OCI-LY1 (cell line): ENCODE data around the gene CARD8.

ENCODE experiments used
- H2AFZ ChIP-seq: fragments of 200-600 bp; sonication (generic), shearing (Covaris generic); 2 replicates; pipeline ENCODE4 v1.6.0; 2014; ENCODE audit warnings: antibody characterized with exemption, mild to moderate bottlenecking, low read length
- H3F3A ChIP-seq: fragments of 200-600 bp; sonication (generic), shearing (Covaris generic); 2 replicates; pipeline ENCODE4 v1.6.0; 2014; ENCODE audit warnings: mild to moderate bottlenecking, antibody characterized with exemption, low read length, moderate library complexity; ENCODE audit not compliant: insufficient read depth
- H3K27ac ChIP-seq: fragments of 200-600 bp; sonication (generic); 2 replicates; pipeline ENCODE4 v1.5.1; 2014; ENCODE audit warnings: low read length, mixed run types, mild to moderate bottlenecking, low read depth; ENCODE audit not compliant: poor library complexity, severe bottlenecking
- H3K27me3 ChIP-seq: fragments of 200-600 bp; sonication (generic); 2 replicates; pipeline ENCODE4 v1.6.0; 2014; ENCODE audit warnings: antibody characterized with exemption, mild to moderate bottlenecking, low read length, moderate library complexity; ENCODE audit not compliant: insufficient read depth
- H3K36me3 ChIP-seq: fragments of 200-600 bp; sonication (generic); 2 replicates; pipeline ENCODE4 v1.6.1; 2014; ENCODE audit warnings: mild to moderate bottlenecking, antibody characterized with exemption, low read length, moderate library complexity, mixed read lengths; ENCODE audit not compliant: insufficient read depth
- H3K4me1 ChIP-seq: fragments of 200-600 bp; sonication (generic); 2 replicates; pipeline ENCODE4 v1.5.1; 2014; ENCODE audit warnings: mild to moderate bottlenecking, low read length, moderate library complexity; ENCODE audit not compliant: insufficient read depth, severe bottlenecking
- H3K4me2 ChIP-seq: fragments of 200-600 bp; sonication (generic), shearing (Covaris generic); 2 replicates; pipeline ENCODE4 v1.6.1; 2014; ENCODE audit warnings: low read length
- H3K4me3 ChIP-seq: fragments of 200-600 bp; sonication (generic); 2 replicates; pipeline ENCODE4 v1.5.1; 2014; ENCODE audit warnings: low read length, low read depth, mild to moderate bottlenecking, mixed read lengths; ENCODE audit not compliant: poor library complexity, severe bottlenecking
- H3K79me2 ChIP-seq: fragments of 200-600 bp; shearing (Covaris generic); 2 replicates; pipeline ENCODE4 v1.6.1; 2016; ENCODE audit warnings: mixed run types, low read length, mixed read lengths; ENCODE audit not compliant: insufficient read depth
- H3K9ac ChIP-seq: fragments of 200-600 bp; sonication (generic), shearing (Covaris generic); 2 replicates; pipeline ENCODE4 v1.6.1; 2014; ENCODE audit warnings: mild to moderate bottlenecking, low read length, mixed read lengths
- H3K9me2 ChIP-seq: fragments of 200-600 bp; sonication (generic), shearing (Covaris generic); 2 replicates; pipeline ENCODE4 v1.6.1; 2014; ENCODE audit warnings: low read depth, mild to moderate bottlenecking, low read length, mixed read lengths
- H3K9me3 ChIP-seq: fragments of 200-600 bp; shearing (Covaris generic); 2 replicates; pipeline ENCODE4 v1.6.1; 2014; ENCODE audit warnings: low read length, mixed read lengths
- H4K20me1 ChIP-seq: fragments of 200-600 bp; sonication (generic), shearing (Covaris generic); 2 replicates; pipeline ENCODE4 v1.6.0; 2016; ENCODE audit warnings: mild to moderate bottlenecking, low read length; ENCODE audit not compliant: insufficient read depth
- CTCF ChIP-seq: fragments of 200-600 bp; sonication (generic), shearing (Covaris generic); IDR thresholded peaks from 2 replicates; pipeline ENCODE4 v1.5.1; 2017; ENCODE audit warnings: mild to moderate bottlenecking, antibody characterized with exemption, low read length, moderate library complexity, mixed read lengths
- EZH2 ChIP-seq: fragments of 200-600 bp; sonication (generic), shearing (Covaris generic); IDR thresholded peaks from 2 replicates; pipeline ENCODE4 v1.8.0; 2017; ENCODE audit warnings: borderline replicate concordance, mixed run types, mild to moderate bottlenecking, antibody characterized with exemption, low read length, moderate library complexity, mixed read lengths

CARD8 gene

GRCh38 chr19:48284896-48285295, 29.2 kb upstream of the CARD8 start:
- H3K9me3 ChIP-seq: peaks cover 8% of the 10 kb centered on the region
- H3K79me2 ChIP-seq: no peaks in the 10 kb centered on the region
- H3K27ac ChIP-seq: no peak overlapping the region
- H3K4me1 ChIP-seq: no peaks in the 10 kb centered on the region
- H3K36me3 ChIP-seq: no peaks in the 10 kb centered on the region; the same call in 1 of the 2 replicates
- no peak overlapping the region for H3K9ac ChIP-seq
- H3F3A ChIP-seq: no peaks in the 10 kb centered on the region
- no peaks in the 10 kb centered on the region for H4K20me1 ChIP-seq
- TF ChIP-seq EZH2: no peak
- no peak for TF ChIP-seq CTCF
- no peak overlapping the region for H2AFZ ChIP-seq
- no peak overlapping the region for H3K4me2 ChIP-seq
- no peaks in the 10 kb centered on the region for H3K9me2 ChIP-seq
- no peak overlapping the region for H3K4me3 ChIP-seq
- H3K27me3 ChIP-seq: peaks cover 8% of the 10 kb centered on the region; the same call in 1 of the 2 replicates

GRCh38 chr19:48283908-48284307, 28.2 kb upstream of the CARD8 start:
- no peaks in the 10 kb centered on the region for H3F3A ChIP-seq
- H3K9ac ChIP-seq: no peak overlapping the region
- no peaks in the 10 kb centered on the region for H3K79me2 ChIP-seq
- H3K27me3 ChIP-seq: peaks cover 8% of the 10 kb centered on the region; the same call in 1 of the 2 replicates
- H3K36me3 ChIP-seq: no peaks in the 10 kb centered on the region; the same call in 1 of the 2 replicates
- no peak overlapping the region for H2AFZ ChIP-seq
- no peak overlapping the region for H3K4me3 ChIP-seq
- H3K27ac ChIP-seq: no peak overlapping the region
- no peaks in the 10 kb centered on the region for H3K9me2 ChIP-seq
- no peak overlapping the region for H3K4me2 ChIP-seq
- H3K9me3 ChIP-seq: peaks cover 8% of the 10 kb centered on the region
- no peaks in the 10 kb centered on the region for H3K4me1 ChIP-seq
- H4K20me1 ChIP-seq: no peaks in the 10 kb centered on the region
- TF ChIP-seq CTCF (no peak), EZH2 (no peak)

GRCh38 chr19:48279747-48280146, 24.0 kb upstream of the CARD8 start:
- H3K27me3 ChIP-seq: peaks cover 4% of the 10 kb centered on the region; the same call in 1 of the 2 replicates
- H3K9me3 ChIP-seq: peaks cover 5% of the 10 kb centered on the region
- H2AFZ ChIP-seq: no peak overlapping the region
- H3F3A ChIP-seq: no peaks in the 10 kb centered on the region
- no peaks in the 10 kb centered on the region for H3K4me1 ChIP-seq
- no peaks in the 10 kb centered on the region for H3K9me2 ChIP-seq
- no peaks in the 10 kb centered on the region; the same call in 1 of the 2 replicates for H3K36me3 ChIP-seq
- H3K79me2 ChIP-seq: no peaks in the 10 kb centered on the region
- no peak overlapping the region for H3K4me2 ChIP-seq
- no peak overlapping the region for H3K4me3 ChIP-seq
- no peak overlapping the region for H3K9ac ChIP-seq
- H4K20me1 ChIP-seq: no peaks in the 10 kb centered on the region
- H3K27ac ChIP-seq: no peak overlapping the region
- TF ChIP-seq CTCF (no peak), EZH2 (no peak)
